Tibial nerve (tissue), 4 donors: ENCODE measurements around the gene TEKTIP1. TPM values are rescaled to one million over a fixed set of nuclear protein-coding genes. Genes with fewer than 3 reads are reported as not detected.
A peak's percentile ranks its signal among the peaks of the same experiment; 100 is the strongest.

Experiments used
- DNase-seq, 2 donors: peaks; one replicate each; pipeline ENCODE4 v3.0.0-alpha.2; 2019; ENCODE audit warnings: low spot score in 2 of 2
- H3K27ac ChIP-seq, 4 donors: fragments of 200-600 bp; sonication (generic) in 3 of 4; one replicate each; pipeline ENCODE4 v1.5.1; 2017 to 2019; ENCODE audit warnings: mild to moderate bottlenecking in 1 of 4
- H3K27me3 ChIP-seq, 2 donors: fragments of 200-600 bp; sonication (generic) in 1 of 2; one replicate each; pipeline versions ENCODE4 v1.5.1 to v1.6.0; 2017 to 2019
- H3K36me3 ChIP-seq, 3 donors: fragments of 200-600 bp; sonication (generic); one replicate each; pipeline ENCODE4 v1.5.1; 2018 to 2019
- H3K4me1 ChIP-seq, 4 donors: fragments of 200-600 bp; sonication (generic) in 3 of 4; one replicate each; pipeline ENCODE4 v1.5.1; 2017 to 2019
- H3K4me3 ChIP-seq, 4 donors: fragments of 200-600 bp; sonication (generic) in 3 of 4; one replicate each; pipeline ENCODE4 v1.5.1; 2017 to 2019; ENCODE audit warnings: mild to moderate bottlenecking in 1 of 4, moderate library complexity in 1 of 4
- H3K9me3 ChIP-seq, 4 donors: fragments of 200-600 bp; sonication (generic) in 3 of 4; one replicate each; pipeline ENCODE4 v1.5.1; 2017 to 2019
- CTCF ChIP-seq, 5 experiments: fragments of 200-600 bp in 3 of 5; fragments of 450-650 bp in 2 of 5; sonication (generic) in 3 of 5; IDR thresholded peaks; one replicate each; pipeline ENCODE4 v1.5.1; 2016 to 2019; ENCODE audit warnings: antibody characterized with exemption in 5 of 5, mild to moderate bottlenecking in 3 of 5, moderate library complexity in 2 of 5
- EP300 ChIP-seq, 2 donors: sonication (generic); formaldehyde crosslinking; IDR thresholded peaks; one replicate each; pipeline ENCODE4 v1.6.1; 2017; ENCODE audit warnings: antibody characterized with exemption in 2 of 2, mild to moderate bottlenecking in 1 of 2
- POLR2A ChIP-seq, 2 donors: fragments of 450-650 bp; IDR thresholded peaks; one replicate each; pipeline ENCODE4 v1.6.1; 2017; ENCODE audit warnings: antibody characterized with exemption in 2 of 2, mild to moderate bottlenecking in 2 of 2, moderate library complexity in 2 of 2
- WGBS, 2 donors: methylation state at CpG; one replicate each; pipeline ENCODE4 v1.1.5; 2018; 5-methylcytosine and 5-hydroxymethylcytosine counted together
- total RNA-seq, 4 donors: library from RNA; depleted of rRNA; stranded (reverse); fragments of >200 nt; gene quantifications; one replicate each; pipeline ENCODE4 v1.1.0, GENCODE V29; 2016

TEKTIP1 gene
- total RNA-seq, 4 donors from 2014 or later: 2.4 TPM; not detected in 3

GRCh38 chr19:3512562-3513228, 26.3 kb upstream of the TEKTIP1 start:
- H3K9me3 ChIP-seq: no peaks in the 10 kb centered on the region
- no peaks in the 10 kb centered on the region for H3K27me3 ChIP-seq
- no peak overlapping the region for H3K27ac ChIP-seq
- H3K36me3 ChIP-seq: peaks cover 0 to 35% (median 0%) of the 10 kb centered on the region in 3 donors
- 81 to 84% methylated on average over 16 to 17 of the region's 17 CpGs for WGBS, 2 donors
- DNase-seq: no peak
- H3K4me3 ChIP-seq: no peak overlapping the region
- H3K4me1 ChIP-seq: peaks cover 0 to 93% (median 7%) of the 10 kb centered on the region in 4 donors
- TF ChIP-seq EP300 (IDR thresholded peaks at IDR 0.05): no peak
- no peak for TF ChIP-seq POLR2A (IDR thresholded peaks at IDR 0.05)
- no peak for TF ChIP-seq CTCF (IDR thresholded peaks at IDR 0.05)

GRCh38 chr19:3513229-3514140, 25.5 kb upstream of the TEKTIP1 start:
- no peak for DNase-seq
- WGBS, 2 donors: 65 to 75% methylated on average over 17 to 22 of the region's 23 CpGs
- peaks cover 0 to 85% (median 5%) of the 10 kb centered on the region in 4 donors for H3K4me1 ChIP-seq
- no peak overlapping the region for H3K27ac ChIP-seq
- H3K9me3 ChIP-seq: no peaks in the 10 kb centered on the region
- no peaks in the 10 kb centered on the region for H3K27me3 ChIP-seq
- TF ChIP-seq EP300 (IDR thresholded peaks at IDR 0.05) (no peak), CTCF (IDR thresholded peaks at IDR 0.05) (no peak), POLR2A (IDR thresholded peaks at IDR 0.05) (no peak)
- H3K4me3 ChIP-seq: no peak overlapping the region
- H3K36me3 ChIP-seq: peaks cover 0 to 35% (median 0%) of the 10 kb centered on the region in 3 donors

- Histone ChIP-seq H3K9me3 (no peaks in the 10 kb centered on the region), H3K27me3 (no peaks in the 10 kb centered on the region), H3K27ac (peak overlapping the region in 2 of 4 donors; percentile 18 to 74), H3K4me3 (no peak overlapping the region), H3K4me1 (peaks cover 0 to 78% (median 5%) of the 10 kb centered on the region in 4 donors), H3K36me3 (peaks cover 0 to 34% (median 0%) of the 10 kb centered on the region in 3 donors)
- WGBS, 2 donors: 73 to 80% methylated on average over 8 to 12 of the region's 12 CpGs
- TF ChIP-seq CTCF (IDR thresholded peaks at IDR 0.05) (no peak), POLR2A (IDR thresholded peaks at IDR 0.05) (no peak), EP300 (IDR thresholded peaks at IDR 0.05) (no peak)
- DNase-seq: no peak
These were observed 24.0 kb upstream of the TEKTIP1 start for GRCh38 chr19:3514930-3515329.

- no peaks in the 10 kb centered on the region for H3K27me3 ChIP-seq
These were observed 23.0 kb upstream of the TEKTIP1 start for GRCh38 chr19:3515891-3516422.

More at GRCh38 chr19:3515891-3516422, 23.0 kb upstream of the TEKTIP1 start:
- H3K36me3 ChIP-seq: peaks cover 0 to 34% (median 0%) of the 10 kb centered on the region in 3 donors
- H3K27ac ChIP-seq: peak overlapping the region in 1 of 4 donors; percentile 74
- no peak for DNase-seq
- TF ChIP-seq EP300 (IDR thresholded peaks at IDR 0.05) (no peak), POLR2A (IDR thresholded peaks at IDR 0.05) (no peak), CTCF (IDR thresholded peaks at IDR 0.05) (no peak)
- 57 to 62% methylated on average over 12 to 15 of the region's 15 CpGs for WGBS, 2 donors
- no peaks in the 10 kb centered on the region for H3K9me3 ChIP-seq
- H3K4me3 ChIP-seq: no peak overlapping the region
- peaks cover 0 to 72% (median 5%) of the 10 kb centered on the region in 4 donors for H3K4me1 ChIP-seq
